Lung (tissue), 12 donors: ENCODE data around the gene BABAM2. TPM values are rescaled to one million over a fixed set of nuclear protein-coding genes. Genes with fewer than 3 reads are reported as not detected.

Experiments used
- ATAC-seq: fragments of 200-7000 bp; cut with Tn5 transposase; one replicate; pipeline ENCODE4 v1.9.1; 2020; ENCODE audit warnings: moderate number of reproducible peaks; ENCODE audit not compliant: insufficient read depth, low FRiP score
- DNase-seq, 3 donors: peaks; one replicate each; pipeline ENCODE4 v3.0.0-alpha.2; 2013 to 2017
- H3K27ac ChIP-seq, 2 donors: one replicate each; pipeline ENCODE4 v1.5.1; 2013; ENCODE audit warnings: mild to moderate bottlenecking in 2 of 2, moderate library complexity in 2 of 2, control low read depth in 1 of 2, inconsistent platforms in 1 of 2, low read depth in 1 of 2, low read length in 1 of 2
- H3K27me3 ChIP-seq, 3 donors: one replicate each; pipeline ENCODE4 v1.5.1; 2013; ENCODE audit warnings: low read length in 2 of 3; ENCODE audit not compliant: control insufficient read depth in 3 of 3, insufficient read depth in 3 of 3
- H3K36me3 ChIP-seq, 4 donors: one replicate each; pipeline ENCODE4 v1.5.1; 2013; ENCODE audit warnings: low read length in 4 of 4, mild to moderate bottlenecking in 1 of 4, moderate library complexity in 1 of 4; ENCODE audit not compliant: control insufficient read depth in 4 of 4, insufficient read depth in 4 of 4
- H3K4me1 ChIP-seq, 5 donors: one replicate each; pipeline ENCODE4 v1.5.1; 2013; ENCODE audit warnings: low read length in 5 of 5, mild to moderate bottlenecking in 2 of 5, moderate library complexity in 1 of 5; ENCODE audit not compliant: control insufficient read depth in 5 of 5, insufficient read depth in 5 of 5
- H3K4me3 ChIP-seq: one replicate; pipeline ENCODE4 v1.5.1; 2013; ENCODE audit warnings: mild to moderate bottlenecking, control low read depth, moderate library complexity
- H3K9ac ChIP-seq, 2 donors: one replicate each; pipeline ENCODE4 v1.5.1; 2013; ENCODE audit warnings: low read length in 2 of 2, control low read depth in 1 of 2; ENCODE audit not compliant: insufficient read depth in 1 of 2
- H3K9me3 ChIP-seq, 4 donors: one replicate each; pipeline ENCODE4 v1.5.1; 2013; ENCODE audit warnings: low read length in 3 of 4, mild to moderate bottlenecking in 1 of 4, moderate library complexity in 1 of 4; ENCODE audit not compliant: control insufficient read depth in 4 of 4, insufficient read depth in 3 of 4
- WGBS, 2 donors: extraction: QIAGEN DNeasy Blood & Tissue Kit; methylation state at CpG; one replicate each; pipeline ENCODE4 v1.1.7; 2013; 5-methylcytosine and 5-hydroxymethylcytosine counted together
- polyA plus RNA-seq, 2 donors: library from polyadenylated mRNA; stranded (reverse); fragments of 200-250 nt; gene quantifications; one replicate each; pipeline ENCODE4 v1.2.1, GENCODE V29; 2013
- total RNA-seq, 2 donors: library from RNA; depleted of rRNA in 1 of 2; stranded (reverse); fragments of >200 nt in 1 of 2; gene quantifications; one replicate each; pipeline ENCODE4 v1.2.1, GENCODE V29; 2014 to 2021
- TF ChIP-seq, protein P1 (sequence below): IDR thresholded peaks from 2 replicates; pipeline ENCODE4 v1.5.1; 2012; ENCODE audit warnings: mild to moderate bottlenecking; ENCODE audit errors: control extremely low read depth, extremely low read depth
- donor health status: control.
- donor health status: control.
- donor health status: Bipolar disorder and iron deficiency.
- donor health status: healthy.
- donor health status: DM: yes; HTN: yes; CAD: no.

The BABAM2 gene
- total and polyA plus RNA-seq, 4 donors = 19.0 to 43.3 (median 33.7) TPM

DNA sequence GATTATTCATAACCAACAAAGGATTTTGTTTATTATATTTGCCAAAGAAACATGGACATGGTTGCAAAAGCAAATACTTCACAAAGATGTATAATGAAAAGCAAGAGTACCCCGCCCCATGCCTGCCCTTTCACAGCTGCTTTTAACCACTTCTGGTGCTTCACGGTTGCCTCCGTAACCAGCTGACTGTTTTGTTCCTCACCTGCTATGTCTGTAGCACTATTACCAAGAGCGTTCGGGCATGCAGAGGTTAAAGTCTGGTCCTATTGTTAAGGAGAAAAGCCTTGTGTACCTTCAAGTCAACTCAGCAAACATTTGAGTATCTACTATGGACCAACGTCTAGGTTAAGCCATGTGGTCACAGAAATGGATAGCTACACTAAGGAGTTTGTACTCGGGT lies 386.9 kb downstream of the BABAM2 start:
- no peak overlapping the region for H3K9ac ChIP-seq
- no peak overlapping the region for H3K4me3 ChIP-seq
- peaks cover 0 to 10% (median 4%) of the 10 kb centered on the region in 5 donors for H3K4me1 ChIP-seq
- ATAC-seq = no peak
- 92 to 93% methylated on average over 7 of the region's 7 CpGs for WGBS, 2 donors
- no peaks in the 10 kb centered on the region for H3K27me3 ChIP-seq
- no peak for DNase-seq
- H3K27ac ChIP-seq = no peak overlapping the region
- H3K36me3 ChIP-seq = no peaks in the 10 kb centered on the region
- H3K9me3 ChIP-seq = no peaks in the 10 kb centered on the region
- TF ChIP-seq, protein P1, sequence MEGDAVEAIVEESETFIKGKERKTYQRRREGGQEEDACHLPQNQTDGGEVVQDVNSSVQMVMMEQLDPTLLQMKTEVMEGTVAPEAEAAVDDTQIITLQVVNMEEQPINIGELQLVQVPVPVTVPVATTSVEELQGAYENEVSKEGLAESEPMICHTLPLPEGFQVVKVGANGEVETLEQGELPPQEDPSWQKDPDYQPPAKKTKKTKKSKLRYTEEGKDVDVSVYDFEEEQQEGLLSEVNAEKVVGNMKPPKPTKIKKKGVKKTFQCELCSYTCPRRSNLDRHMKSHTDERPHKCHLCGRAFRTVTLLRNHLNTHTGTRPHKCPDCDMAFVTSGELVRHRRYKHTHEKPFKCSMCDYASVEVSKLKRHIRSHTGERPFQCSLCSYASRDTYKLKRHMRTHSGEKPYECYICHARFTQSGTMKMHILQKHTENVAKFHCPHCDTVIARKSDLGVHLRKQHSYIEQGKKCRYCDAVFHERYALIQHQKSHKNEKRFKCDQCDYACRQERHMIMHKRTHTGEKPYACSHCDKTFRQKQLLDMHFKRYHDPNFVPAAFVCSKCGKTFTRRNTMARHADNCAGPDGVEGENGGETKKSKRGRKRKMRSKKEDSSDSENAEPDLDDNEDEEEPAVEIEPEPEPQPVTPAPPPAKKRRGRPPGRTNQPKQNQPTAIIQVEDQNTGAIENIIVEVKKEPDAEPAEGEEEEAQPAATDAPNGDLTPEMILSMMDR = no peak

DNA sequence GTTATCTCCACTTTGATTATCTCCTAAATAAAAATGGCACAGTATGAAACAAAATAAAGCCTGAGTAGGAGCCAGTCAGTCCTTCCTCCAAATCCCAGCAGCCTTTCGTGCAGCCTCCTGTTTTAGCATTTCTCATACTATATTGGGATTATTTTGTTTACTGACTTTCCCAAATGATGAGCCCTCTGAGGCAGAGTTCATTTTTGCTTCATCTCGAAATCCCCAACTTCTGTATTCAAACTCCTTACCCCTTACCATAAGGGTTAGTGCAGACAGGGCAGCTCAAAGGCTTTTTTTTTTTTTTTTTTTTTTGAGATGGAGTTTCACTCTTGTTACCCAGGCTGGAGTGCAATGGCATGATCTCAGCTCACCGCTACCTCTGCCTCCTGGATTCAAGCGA lies 388.8 kb downstream of the BABAM2 start:
- ATAC-seq (no peak), DNase-seq (no peak)
- TF ChIP-seq, protein P1 = no peak
- 96 to 97% methylated on average over 4 of the region's 4 CpGs for WGBS, 2 donors
- H3K4me3 ChIP-seq = no peak overlapping the region
- H3K9me3 ChIP-seq = no peaks in the 10 kb centered on the region
- H3K27me3 ChIP-seq = no peaks in the 10 kb centered on the region
- H3K27ac ChIP-seq = no peak overlapping the region
- no peaks in the 10 kb centered on the region for H3K36me3 ChIP-seq
- no peak overlapping the region for H3K9ac ChIP-seq
- H3K4me1 ChIP-seq = peaks cover 0 to 10% (median 4%) of the 10 kb centered on the region in 5 donors

DNA sequence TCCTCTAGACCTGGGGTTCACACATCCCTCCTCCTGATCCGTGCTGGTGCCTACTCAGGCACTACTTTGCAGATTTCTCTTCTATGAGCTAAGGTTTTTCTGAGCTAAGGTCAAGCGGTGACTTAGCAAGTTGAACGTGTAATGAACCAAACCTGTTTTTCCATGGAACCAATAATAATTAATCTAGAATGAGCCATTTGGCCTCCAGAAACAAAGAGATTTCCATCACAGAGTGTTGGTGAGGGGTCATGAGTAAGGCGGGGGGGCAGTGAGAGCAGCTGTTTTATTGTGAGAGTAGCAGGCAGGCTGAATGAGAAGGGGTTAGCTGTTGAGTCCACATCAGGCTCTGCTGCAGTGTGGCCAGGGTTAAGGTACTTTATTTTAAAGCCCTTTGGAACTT lies 390.1 kb downstream of the BABAM2 start:
- Histone ChIP-seq H3K9me3 (no peaks in the 10 kb centered on the region), H3K27ac (no peak overlapping the region), H3K9ac (no peak overlapping the region), H3K4me3 (no peak overlapping the region), H3K36me3 (no peaks in the 10 kb centered on the region), H3K4me1 (peaks cover 0 to 7% (median 0%) of the 10 kb centered on the region in 5 donors), H3K27me3 (no peaks in the 10 kb centered on the region)
- TF ChIP-seq, protein P1 = no peak
- DNase-seq (peak in 1 of 3 donors; percentile 27), ATAC-seq (no peak)
- WGBS, 2 donors = 94 to 98% methylated on average over 4 of the region's 4 CpGs

DNA sequence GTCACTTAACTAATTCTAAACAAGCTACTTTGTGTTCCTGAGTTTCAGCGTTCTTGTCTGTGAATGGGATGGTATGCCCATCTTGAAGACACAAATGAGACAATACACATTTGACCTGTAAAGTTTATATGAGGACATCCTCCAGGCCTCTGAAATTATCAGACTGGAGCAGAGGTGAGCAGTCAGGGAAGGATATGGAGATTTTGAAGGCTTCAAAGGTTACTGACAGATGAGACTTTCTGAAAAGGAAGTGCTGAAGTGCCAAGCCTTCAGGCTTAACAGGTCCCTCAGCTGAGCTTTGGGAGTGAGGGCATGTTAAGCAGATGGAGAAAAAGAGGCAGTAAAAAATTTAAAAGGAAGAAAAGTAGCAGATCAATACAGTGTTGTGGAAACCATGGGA lies 391.2 kb downstream of the BABAM2 start:
- peaks cover 0 to 7% (median 0%) of the 10 kb centered on the region in 5 donors for H3K4me1 ChIP-seq
- no peaks in the 10 kb centered on the region for H3K27me3 ChIP-seq
- no peak overlapping the region for H3K9ac ChIP-seq
- 88 to 94% methylated on average over 1 of the region's 1 CpG for WGBS, 2 donors
- ATAC-seq (no peak), DNase-seq (no peak)
- H3K36me3 ChIP-seq = no peaks in the 10 kb centered on the region
- TF ChIP-seq, protein P1 = no peak
- no peak overlapping the region for H3K27ac ChIP-seq
- H3K9me3 ChIP-seq = no peaks in the 10 kb centered on the region
- H3K4me3 ChIP-seq = no peak overlapping the region
